ENCODE results near the gene JPH2.
A peak's percentile ranks its signal among the peaks of the same experiment; 100 is the strongest.
"Not testable (repeated sequence)": the region's sequence is repeated elsewhere in the genome, so short reads cannot be mapped to it uniquely, and the experiment has no call there.

JPH2 gene

GRCh38 chr20:44136579-44137265, 50.3 kb downstream of the JPH2 start:
- DNase-seq (ENCODE audit: low read depth) = no peak
- no peak overlapping the region for H3K4me3 ChIP-seq (ENCODE audit: low read length)
- TF ChIP-seq, protein P1, sequence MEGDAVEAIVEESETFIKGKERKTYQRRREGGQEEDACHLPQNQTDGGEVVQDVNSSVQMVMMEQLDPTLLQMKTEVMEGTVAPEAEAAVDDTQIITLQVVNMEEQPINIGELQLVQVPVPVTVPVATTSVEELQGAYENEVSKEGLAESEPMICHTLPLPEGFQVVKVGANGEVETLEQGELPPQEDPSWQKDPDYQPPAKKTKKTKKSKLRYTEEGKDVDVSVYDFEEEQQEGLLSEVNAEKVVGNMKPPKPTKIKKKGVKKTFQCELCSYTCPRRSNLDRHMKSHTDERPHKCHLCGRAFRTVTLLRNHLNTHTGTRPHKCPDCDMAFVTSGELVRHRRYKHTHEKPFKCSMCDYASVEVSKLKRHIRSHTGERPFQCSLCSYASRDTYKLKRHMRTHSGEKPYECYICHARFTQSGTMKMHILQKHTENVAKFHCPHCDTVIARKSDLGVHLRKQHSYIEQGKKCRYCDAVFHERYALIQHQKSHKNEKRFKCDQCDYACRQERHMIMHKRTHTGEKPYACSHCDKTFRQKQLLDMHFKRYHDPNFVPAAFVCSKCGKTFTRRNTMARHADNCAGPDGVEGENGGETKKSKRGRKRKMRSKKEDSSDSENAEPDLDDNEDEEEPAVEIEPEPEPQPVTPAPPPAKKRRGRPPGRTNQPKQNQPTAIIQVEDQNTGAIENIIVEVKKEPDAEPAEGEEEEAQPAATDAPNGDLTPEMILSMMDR (IDR thresholded peaks at IDR 0.05; ENCODE audit: insufficient read depth, low read depth, low read length, missing control alignments) = no peak

- TF ChIP-seq, protein P1 (IDR thresholded peaks at IDR 0.05; ENCODE audit: insufficient read depth, low read depth, low read length, missing control alignments) = no peak
Observed at GRCh38 chr20:44135417-44136204, 51.4 kb downstream of the JPH2 start.

DNA sequence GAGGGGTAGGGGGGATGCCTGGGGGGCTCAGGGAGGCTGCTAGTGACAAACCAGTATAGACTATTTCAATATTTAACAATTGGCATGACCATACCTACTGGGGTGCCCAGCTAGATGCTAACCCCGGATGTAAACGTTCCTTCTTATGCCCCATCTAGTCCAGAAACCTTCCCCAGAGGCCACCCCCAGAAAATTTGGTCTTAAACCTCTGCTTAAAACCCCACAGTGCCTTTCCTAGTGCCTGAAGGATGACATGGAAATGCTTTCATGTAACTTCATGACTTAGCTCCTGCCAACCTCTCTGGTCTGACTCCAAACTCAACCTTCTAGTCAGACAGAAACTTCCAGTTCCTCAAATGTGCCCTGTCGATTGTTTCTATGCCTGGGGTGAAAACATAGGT, 52.0 kb downstream of the JPH2 start:
- peak; percentile 69 for DNase-seq (ENCODE audit: low read depth)
- H3K4me3 ChIP-seq (ENCODE audit: low read length) = no peak overlapping the region
- TF ChIP-seq, protein P1 (IDR thresholded peaks at IDR 0.05; ENCODE audit: insufficient read depth, low read depth, low read length, missing control alignments) = no peak

More at GRCh38 chr20:44135417-44136204, 51.4 kb downstream of the JPH2 start:
- no peak overlapping the region for H3K4me3 ChIP-seq (ENCODE audit: low read length)
- DNase-seq (ENCODE audit: low read depth) = no peak

DNA sequence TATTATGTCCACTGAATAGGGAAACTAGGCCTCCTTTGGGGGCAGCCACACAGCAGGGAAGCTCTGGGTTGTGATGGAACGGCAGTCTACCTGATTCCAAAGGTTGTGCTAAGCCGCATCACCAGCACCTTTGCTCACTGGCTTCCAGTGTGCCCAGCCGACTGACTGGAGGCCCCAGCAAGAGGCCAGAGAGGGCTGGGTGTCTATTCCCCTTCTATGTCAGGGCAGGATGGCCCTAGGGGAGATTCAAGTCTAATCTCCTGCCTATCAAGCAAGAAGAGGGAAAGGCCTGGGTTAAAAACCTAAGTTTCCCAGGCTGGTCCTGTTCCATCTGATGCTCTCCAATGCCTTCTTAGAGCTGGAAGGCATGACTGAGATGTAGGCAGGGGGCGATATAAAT, 53.6 kb downstream of the JPH2 start:
- TF ChIP-seq, protein P1 (IDR thresholded peaks at IDR 0.05; ENCODE audit: insufficient read depth, low read depth, low read length, missing control alignments) = no peak
- no peak for DNase-seq (ENCODE audit: low read depth)
- no peak overlapping the region for H3K4me3 ChIP-seq (ENCODE audit: low read length)

DNA sequence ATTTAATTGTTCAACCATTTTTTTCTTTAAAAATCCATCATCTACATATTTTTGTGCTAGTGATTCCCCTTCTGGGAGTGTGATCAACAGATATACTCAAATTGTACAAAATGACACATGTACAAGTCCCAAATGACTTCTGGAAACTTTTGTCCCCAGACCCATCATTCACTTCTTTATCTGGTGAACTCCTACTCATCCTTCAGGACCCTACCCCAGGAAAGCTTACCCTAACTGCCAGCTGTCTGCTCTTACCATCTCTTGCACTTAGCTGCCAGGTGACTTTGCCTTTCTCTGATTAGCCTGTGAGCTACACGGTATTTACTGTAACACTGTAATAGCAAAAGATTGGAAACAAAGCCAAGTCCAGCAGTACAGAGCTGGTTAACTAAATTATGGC, 55.3 kb downstream of the JPH2 start:
- TF ChIP-seq, protein P1 (IDR thresholded peaks at IDR 0.05; ENCODE audit: insufficient read depth, low read depth, low read length, missing control alignments) = no peak
- no peak for DNase-seq (ENCODE audit: low read depth)
- no peak overlapping the region for H3K4me3 ChIP-seq (ENCODE audit: low read length)

- no peak overlapping the region for H3K4me3 ChIP-seq (ENCODE audit: low read length)
- TF ChIP-seq, protein P1 (IDR thresholded peaks at IDR 0.05; ENCODE audit: insufficient read depth, low read depth, low read length, missing control alignments) = no peak
- DNase-seq (ENCODE audit: low read depth) = no peak
Observed at GRCh38 chr20:44129911-44130718, 56.9 kb downstream of the JPH2 start.

GRCh38 chr20:44129300-44129699, 57.7 kb downstream of the JPH2 start:
- not testable (repeated sequence) for H3K4me3 ChIP-seq (ENCODE audit: low read length); DNase-seq (ENCODE audit: low read depth)
